Activated CD4-positive, alpha-beta T cell treated with anti-CD3 and anti-CD28 coated beads for 24 hours (primary cell): Measurements from ENCODE around the gene IQSEC1.
A peak's percentile ranks its signal among the peaks of the same experiment; 100 is the strongest.
"Not testable (repeated sequence)": the region's sequence is repeated elsewhere in the genome, so short reads cannot be mapped to it uniquely, and the experiment has no call there.

Source experiments
- DNase-seq, 2 donors: peaks; one replicate each; pipeline ENCODE4 v3.0.0-alpha.2; 2020; ENCODE audit warnings: low read depth in 2 of 2

Gene IQSEC1

GRCh38 chr3:12893247-12893646, 180.0 kb downstream of the IQSEC1 start:
- DNase-seq: no peak

GRCh38 chr3:12892840-12893189, 180.4 kb downstream of the IQSEC1 start:
- no peak for DNase-seq

GRCh38 chr3:12891985-12892839, 181.0 kb downstream of the IQSEC1 start:
- DNase-seq: peak; percentile 19 to 30

- no peak for DNase-seq
Observed at GRCh38 chr3:12891391-12891984, 181.7 kb downstream of the IQSEC1 start.

GRCh38 chr3:12890610-12891390, 182.4 kb downstream of the IQSEC1 start:
- no peak for DNase-seq

GRCh38 chr3:12886736-12887135, 186.5 kb downstream of the IQSEC1 start:
- DNase-seq: no peak

GRCh38 chr3:12886106-12886679, 187.0 kb downstream of the IQSEC1 start:
- DNase-seq: no peak

- no peak for DNase-seq
Observed at GRCh38 chr3:12885583-12885930, 187.7 kb downstream of the IQSEC1 start.

GRCh38 chr3:12884790-12885582, 188.2 kb downstream of the IQSEC1 start:
- no peak for DNase-seq

GRCh38 chr3:12884186-12884680, 189.0 kb downstream of the IQSEC1 start:
- DNase-seq: no peak

- no peak for DNase-seq
Observed at GRCh38 chr3:12882336-12883310, 190.6 kb downstream of the IQSEC1 start.

- DNase-seq: not testable (repeated sequence)
Observed at GRCh38 chr3:12881858-12882257, 191.4 kb downstream of the IQSEC1 start.

- no peak for DNase-seq
Observed at GRCh38 chr3:12879191-12879815, 193.9 kb downstream of the IQSEC1 start.

- not testable (repeated sequence) for DNase-seq
Observed at GRCh38 chr3:12878758-12879157, 194.5 kb downstream of the IQSEC1 start.

- no peak for DNase-seq
Observed at GRCh38 chr3:12878141-12878574, 195.1 kb downstream of the IQSEC1 start.

GRCh38 chr3:12877040-12877439, 196.2 kb downstream of the IQSEC1 start:
- DNase-seq: no peak

GRCh38 chr3:12875857-12876836, 197.1 kb downstream of the IQSEC1 start:
- DNase-seq: no peak

GRCh38 chr3:12871404-12871983, 201.7 kb downstream of the IQSEC1 start:
- no peak for DNase-seq
